ENCODE results near the gene DNAH14.

DNA sequence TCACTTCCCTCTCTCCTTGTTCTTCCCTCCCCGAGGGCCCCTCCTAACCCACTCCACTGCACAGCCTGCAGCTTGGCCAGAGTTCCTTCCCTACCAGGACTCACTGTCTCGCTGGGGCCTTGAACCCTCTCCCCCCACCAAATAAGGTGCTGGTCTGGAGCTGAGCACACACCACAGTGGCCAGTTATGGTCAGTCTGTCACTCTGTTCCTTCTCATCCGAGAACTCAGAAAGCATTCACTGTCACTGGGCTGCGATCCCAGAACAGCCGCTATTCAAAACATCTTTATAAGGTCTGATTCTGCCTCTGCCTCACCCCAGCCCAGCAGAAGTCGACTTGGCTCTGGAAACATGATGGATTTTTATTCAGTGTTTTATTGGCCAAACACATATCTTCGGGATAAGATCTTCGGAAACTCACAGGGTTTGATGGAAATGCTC, 518.2 kb downstream of the DNAH14 start:
- no peak for TF ChIP-seq YY1 (IDR thresholded peaks at IDR 0.05; ENCODE audit: insufficient read depth, insufficient read length)
- no peak for TF ChIP-seq ZNF274 (IDR thresholded peaks at IDR 0.05; ENCODE audit: low read depth, low read length)

Data from NT2/D1 (cell line).